GM19467 (cell line): ENCODE data around the gene APOL3.
"Not testable (repeated sequence)": the region's sequence is repeated elsewhere in the genome, so short reads cannot be mapped to it uniquely, and the experiment has no call there.

Source experiments
- ATAC-seq: cut with Tn5 transposase; IDR thresholded peaks from one replicate; pipeline ENCODE4 v1.9.1; 2021; ENCODE audit warnings: mild to moderate bottlenecking, moderate library complexity; ENCODE audit not compliant: unreplicated experiment

The APOL3 gene

DNA sequence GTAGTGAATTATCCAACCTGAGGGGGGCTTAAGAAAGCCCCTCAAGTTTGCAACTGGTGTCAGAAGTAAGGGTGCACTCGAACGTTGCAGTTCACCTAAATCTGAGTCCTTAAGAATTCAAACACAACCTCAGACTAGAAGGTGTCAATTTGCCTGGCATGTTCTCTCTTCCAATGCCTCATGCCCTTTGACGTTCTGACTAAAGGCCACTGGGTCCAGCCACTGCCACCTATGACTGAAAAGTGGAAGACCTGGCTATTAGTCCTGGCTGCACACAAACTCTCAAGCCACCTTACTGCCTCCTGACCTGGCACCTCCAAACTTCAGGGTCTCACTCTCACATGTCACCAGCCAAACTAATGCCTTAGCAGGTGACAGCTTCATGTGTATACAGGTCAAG is 33.0 kb upstream of the APOL3 start:
- no peak for ATAC-seq

DNA sequence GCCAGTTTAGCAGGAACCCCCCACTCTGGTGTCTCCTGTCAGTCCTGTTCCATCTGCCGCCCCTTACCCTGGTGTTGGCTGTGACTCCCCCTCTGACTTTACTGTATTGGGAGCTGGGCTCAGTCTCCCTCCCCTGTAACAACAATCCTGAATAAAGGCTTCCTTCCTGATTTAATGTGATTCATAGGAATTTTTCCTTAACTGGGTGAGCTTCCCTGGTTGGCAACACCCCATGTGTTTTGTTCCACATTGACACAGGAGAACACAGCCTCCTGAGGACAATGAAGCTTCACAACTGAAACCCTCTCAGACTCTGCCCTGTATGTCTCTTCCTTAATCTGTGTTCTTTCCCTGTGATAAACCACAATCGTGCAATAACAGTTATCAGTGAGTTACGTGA is 32.6 kb upstream of the APOL3 start:
- no peak for ATAC-seq

DNA sequence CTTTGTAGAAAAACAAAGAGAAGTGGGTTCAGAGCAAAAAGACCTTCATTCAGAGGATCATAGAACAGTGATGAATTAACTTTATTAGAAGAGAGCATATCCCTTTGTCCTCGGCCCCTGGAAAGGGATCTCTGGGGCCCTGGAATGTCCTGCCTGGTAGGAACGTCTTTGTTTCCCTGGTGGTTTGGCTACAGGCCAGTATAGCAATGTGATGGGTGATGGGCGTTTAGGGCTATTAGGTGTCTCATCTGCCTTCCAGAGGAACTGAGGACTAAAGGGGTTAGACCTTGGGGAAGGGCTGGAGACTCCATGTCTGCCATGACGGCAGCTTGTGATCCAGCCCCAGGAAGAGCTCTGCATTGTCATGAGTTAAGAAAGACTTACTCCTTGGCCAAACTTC is 32.0 kb upstream of the APOL3 start:
- ATAC-seq = no peak

DNA sequence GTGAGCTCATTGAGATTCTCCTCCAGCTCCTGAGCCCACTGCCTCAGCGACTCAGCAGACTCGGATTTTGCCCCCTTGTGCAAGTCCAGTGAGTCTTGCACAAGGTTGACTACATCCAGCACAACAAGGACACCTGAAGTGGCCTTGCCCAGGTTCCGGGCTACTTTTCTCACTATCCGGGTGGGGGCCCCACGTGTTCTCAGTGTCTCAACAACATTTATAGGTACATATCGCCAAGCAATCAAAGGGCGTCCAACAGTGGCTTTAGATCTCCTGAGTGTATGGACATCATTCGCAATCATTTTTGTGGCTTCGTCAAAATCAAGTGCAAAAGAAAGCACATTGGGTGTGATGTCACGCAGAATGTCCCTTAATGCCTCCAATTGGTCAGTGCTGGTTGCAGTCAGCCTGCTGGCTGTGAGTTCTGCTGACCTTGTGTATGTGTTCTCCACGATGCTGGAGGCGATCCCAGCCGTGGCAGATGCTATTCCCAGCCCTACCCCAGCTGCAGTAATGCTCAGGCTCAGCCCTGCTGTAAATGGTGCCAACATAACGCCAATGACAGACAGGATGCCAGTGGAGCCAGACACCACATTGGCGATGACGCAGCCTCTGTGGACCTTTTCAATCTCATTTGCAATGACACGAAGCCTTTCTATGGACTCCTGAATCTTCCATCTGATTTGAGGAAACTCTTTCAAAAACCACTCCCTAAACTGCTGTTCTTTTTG is 30.7 kb upstream of the APOL3 start:
- ATAC-seq = no peak

DNA sequence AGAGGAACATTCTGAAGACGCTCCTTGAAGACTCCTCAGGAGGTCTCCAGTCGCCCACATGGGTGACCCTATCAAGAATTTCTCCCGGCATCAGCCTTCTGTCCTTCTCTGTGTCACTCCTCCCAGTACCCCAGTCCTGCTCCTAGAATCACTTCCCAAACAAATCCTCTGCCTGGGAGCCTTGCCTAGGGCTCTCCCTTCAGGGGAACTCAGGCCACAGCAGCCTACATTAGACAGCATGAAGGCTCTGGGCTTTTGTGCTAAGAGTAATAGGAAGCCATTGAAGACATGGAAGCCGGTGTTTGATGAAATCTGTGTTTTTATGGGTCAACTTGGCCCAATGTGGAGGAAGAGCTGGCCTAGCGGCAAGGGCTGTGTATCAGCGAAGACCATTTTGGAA is 27.3 kb upstream of the APOL3 start:
- not testable (repeated sequence) for ATAC-seq

DNA sequence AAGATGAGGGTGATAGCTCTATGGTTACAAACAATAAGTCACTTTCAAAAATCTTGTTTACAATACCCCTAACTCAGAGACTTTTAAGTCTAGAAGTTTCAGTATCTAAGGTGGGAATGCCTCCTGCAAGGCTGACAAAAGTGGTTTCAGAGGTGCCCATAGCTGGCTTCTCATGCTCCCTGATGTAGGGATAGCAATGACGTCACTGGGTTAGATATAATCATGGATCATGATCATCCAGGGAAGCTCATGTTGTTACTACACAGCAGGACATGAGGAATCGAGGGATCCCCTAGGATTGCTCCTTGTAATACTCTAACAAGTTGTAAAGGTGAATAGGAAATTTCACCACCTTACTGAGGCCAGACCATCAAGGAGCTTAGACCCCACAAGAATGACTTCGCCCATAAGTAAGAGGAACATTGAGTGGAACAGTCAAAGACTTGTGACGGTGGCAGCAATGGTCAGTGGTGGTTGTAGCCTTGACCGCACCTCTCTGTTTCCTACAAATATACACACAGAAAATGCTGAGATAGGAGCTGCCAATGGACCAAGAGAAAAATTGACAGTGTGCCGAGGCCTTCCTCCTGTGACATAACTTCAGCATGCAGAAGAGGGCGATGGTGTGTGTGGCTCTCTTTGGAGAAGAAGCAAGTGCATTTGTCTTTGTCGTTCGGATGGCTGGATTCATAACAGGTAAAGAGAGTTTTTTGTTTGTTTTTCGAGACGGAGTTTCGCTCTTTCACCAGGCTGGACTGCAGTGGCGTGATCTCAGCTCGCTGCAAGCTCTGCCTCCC is 25.5 kb upstream of the APOL3 start:
- no peak for ATAC-seq

DNA sequence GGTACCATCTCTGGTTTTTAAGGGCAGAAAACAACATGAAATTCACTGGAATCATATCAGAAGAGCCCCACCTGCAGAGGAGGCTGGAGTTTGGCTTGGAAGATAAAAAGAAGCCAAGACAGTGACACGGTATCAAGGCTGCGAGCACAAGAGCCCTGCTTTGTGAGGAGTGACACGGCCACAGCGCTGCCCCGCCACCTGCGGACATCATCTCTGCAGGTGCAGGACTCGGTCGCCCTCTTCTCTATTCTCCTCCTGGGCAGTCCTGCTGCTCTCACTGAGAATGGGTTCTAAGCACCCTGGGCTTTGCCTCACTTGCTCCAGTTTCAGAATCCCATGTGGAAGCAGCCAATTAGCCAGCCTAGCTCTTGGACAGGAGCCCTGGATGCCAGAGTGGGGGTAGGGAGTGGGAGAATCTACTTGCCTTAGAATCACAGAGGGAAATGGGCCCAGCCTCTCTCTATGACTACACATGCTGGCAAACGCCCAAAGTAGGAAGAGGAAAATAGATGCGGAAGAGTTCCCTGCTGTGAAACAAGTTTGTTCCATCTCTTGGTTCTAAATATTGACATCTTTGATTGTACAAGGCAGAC is 24.0 kb upstream of the APOL3 start:
- ATAC-seq = no peak

DNA sequence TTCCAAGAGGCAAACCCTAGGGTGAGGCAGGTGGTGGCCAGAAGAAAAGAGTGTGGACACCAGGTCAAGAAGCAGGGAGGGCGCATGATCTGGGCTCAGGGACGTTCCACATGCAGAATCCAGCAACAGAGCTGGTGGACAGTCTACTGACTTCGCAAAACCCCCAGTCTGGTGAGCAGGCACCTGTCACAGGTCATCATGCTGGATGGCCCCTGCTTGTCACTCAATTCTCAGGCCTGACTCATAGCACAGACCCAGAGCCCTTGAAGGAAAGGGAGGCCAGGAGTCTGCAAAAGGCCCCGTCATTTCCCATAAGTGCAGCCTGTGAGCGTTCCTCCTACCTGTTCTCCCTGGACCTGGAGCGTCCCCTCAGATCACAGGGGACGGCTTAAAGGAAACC is 22.9 kb upstream of the APOL3 start:
- no peak for ATAC-seq

DNA sequence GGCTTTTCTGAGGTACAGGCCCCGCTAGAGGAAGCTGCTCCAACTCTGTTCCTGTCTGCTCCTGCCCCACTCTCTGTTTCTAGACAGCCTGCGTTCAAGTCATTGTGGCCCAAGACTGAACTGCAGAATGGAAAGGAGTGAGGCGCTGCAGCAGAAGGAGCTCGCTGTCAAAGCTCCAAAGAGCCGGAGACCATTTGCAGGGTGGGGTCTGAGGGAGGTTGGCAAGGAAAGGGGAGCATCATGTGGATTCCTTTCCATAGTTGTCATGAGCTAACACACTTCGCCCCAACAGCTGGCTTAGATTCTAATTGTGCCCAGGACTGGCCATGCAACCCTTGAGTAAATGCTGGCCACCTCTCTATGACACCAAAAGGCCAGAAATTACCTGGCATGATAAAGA is 22.3 kb upstream of the APOL3 start:
- ATAC-seq = no peak

DNA sequence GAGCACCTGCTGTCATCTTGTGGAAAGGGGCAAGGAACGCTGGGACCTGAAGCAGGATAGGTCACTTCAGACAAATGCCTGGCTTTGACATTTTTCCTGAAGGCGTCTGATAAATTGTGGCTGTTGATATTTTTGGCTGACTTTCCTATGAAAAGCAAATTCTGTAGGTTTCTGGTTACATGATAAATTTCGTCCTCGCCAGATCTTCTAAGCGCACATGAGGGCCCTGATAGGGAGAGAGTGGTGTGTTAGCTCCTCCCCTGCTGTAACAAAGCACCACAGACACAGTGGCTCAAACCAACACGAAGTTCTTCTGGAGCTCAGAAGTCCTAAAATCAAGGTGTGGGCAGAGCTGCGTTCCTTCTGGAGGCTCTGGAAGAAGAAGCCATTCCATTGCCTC is 21.5 kb upstream of the APOL3 start:
- ATAC-seq = no peak

DNA sequence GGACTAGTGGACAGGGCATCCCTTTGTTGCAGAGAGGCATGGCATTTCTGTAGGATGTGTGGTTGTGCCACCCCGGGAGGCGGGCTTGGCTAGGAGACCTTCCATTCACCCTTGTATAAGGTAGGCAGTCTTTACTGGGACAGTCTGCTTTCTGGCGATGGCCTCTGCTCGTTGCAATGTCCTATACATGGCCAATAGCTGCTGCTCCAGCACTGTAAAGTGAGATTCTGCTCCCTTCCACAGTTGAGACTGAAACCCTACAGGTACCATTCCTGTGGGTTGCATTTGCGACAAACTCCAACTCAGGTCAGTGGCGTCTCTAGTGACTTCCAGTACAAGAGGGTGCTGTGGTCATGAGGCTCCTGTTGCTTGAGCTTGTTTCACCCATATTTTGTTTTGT is 20.4 kb upstream of the APOL3 start:
- no peak for ATAC-seq

DNA sequence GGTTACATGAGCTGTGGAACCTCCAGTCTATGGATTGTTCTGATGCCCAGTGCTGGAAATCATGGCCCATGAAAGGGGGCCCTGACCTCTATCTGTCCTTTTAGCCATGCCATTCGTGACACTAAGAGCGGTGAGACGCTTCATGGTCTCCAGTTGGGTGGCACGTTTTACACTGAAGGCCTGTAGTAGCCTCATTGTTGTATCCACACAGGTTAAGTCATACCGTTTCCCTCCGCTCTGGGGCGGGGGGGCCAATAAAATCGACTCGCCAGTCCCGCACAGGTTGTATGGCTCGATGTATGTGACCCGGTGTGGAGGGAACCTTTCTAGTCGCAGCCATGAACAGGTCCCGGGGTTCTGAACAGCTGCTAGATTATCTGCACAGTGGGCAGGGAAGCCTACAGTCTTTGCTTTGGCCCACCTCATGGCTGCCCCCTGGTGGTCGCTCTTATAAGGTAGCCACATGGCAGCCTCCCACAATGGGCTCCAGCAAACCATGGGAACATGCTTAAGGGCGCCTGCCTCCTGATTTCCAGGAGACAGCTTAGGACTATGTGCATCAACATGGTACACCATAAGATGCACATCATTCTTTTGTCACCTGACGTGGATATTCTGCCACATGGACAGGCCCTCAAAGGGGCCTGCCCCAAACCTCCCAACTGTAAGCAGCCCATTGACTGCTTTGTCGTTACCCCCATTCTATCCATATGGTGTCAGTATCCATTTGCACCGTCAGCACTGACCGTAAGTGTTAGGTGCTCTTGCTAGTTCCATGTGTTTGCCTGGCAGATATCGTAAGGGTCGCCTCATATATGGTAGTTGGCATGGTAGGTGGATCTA is 19.7 kb upstream of the APOL3 start:
- ATAC-seq = no peak

DNA sequence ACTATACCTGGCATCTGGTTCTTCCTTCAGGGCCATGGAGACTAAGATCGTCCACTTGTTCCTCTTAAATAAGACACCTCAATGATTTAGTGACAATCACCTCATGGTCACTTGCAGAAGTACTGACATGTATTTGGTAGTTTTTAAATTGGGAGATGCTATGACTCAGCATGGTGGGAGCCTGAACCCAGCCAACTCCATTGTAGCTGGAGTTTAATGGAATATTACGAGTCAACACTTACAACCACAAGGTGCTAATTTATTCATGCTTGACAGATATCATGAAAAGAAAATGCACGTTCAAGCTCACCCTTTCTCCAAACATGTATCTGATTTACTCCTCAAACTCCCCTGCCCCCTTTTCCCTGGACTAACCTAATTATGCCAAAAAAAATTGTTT is 16.6 kb upstream of the APOL3 start:
- ATAC-seq = no peak

DNA sequence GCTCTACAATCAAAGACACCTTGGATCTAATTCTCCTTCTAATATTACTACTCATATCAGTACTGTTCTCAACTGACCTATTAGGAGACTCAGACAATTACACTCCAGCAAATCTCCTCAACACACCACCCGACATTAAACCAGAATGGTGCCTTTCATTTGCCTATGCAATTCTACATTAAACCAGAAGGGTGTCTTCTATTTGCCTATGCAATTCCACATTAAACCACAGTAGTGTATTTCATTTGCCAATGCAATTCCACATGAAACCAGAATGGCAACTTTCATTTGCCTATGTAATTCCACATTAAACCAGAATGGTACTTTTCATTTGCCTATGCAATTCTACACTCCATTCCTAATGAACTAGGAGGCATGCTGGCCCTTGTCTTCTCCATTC is 15.3 kb upstream of the APOL3 start:
- ATAC-seq = no peak

DNA sequence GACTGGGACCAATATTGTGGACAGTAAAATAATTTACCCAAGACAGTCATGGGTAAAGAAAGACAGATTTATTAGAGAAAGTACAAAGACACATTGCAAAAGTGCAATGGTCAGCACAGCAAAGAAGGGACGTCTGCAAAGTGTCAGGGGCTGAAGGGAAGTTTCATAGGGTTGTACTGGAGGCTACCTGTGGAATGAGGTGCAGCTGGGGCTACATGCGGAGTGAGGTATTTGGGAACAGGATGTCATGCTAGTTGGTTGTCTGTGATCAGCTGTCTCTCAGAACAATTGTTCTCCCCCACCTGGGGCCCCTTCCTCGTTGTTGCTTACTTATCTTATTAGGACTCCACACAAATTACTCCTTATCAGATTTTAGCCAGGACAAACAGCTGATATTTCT is 11.4 kb upstream of the APOL3 start:
- ATAC-seq = no peak

DNA sequence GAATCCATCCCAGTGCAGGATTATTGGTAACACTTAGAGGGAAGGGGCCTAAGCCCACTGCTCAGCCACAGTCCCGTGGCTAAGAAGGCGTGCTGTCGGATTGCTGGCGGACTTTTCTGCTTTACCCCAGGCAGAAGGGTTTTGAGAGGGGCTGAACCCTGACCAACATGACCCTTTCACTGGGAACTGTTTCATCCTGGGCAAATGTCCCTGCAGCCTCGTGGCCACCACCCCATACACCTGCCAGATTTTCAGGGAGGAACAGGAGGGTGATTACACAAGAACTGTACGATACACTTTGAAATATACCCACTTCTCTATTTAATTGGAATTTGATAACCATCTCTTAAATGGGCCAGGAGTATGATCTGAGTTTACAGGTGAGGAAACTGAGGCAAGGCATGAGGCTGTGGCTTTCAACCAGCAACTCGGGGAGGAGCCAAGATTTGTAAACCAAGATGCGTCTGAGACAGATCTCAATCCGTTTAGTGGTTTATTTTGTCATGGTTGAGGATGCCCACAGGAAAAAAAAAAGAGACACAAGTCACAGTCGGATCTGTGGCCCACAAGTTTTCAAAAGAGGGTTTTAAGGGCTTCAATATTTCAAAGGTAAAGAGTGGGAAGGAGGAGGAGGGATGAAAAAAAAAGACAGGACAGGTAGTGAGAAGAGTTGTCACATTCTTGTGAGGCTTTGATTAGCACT is 6.1 kb upstream of the APOL3 start:
- no peak for ATAC-seq

DNA sequence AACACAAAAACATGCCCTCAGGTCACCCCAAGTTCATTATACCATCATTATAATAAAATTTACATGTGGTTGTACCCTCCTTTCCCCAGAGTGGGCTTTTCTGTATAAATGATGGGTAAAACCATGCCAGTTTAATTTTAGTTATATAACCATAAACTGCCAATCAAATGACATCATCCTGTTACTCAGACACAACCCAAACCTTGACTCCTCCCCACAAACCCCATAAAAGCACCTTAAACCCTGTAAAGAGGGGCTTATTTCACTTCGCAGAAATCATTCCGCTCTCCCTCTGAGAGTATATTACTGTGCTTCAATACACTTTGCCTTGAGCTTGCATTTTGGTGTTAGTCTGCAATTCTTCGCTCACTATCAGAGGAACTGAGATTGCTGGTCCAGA is 5.5 kb upstream of the APOL3 start:
- no peak for ATAC-seq

DNA sequence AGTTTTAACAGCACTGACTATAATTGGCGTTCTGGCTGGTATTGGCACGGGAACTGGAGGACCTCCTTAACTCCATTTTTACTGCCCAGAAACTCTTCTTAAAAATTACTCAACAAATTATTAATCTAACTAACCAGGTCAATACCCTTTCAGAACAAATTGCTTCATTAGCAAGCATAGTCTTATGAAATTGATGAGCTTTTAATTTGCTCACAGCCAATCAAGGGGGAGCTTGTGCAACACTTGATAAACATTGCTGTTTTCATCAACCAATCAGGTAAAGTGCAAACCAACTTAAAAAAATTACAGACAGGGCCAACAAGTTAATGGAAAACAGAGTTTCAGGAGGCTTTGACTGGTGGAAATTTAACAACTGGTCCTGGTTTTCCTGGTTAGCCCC is 4.6 kb upstream of the APOL3 start:
- ATAC-seq = no peak

DNA sequence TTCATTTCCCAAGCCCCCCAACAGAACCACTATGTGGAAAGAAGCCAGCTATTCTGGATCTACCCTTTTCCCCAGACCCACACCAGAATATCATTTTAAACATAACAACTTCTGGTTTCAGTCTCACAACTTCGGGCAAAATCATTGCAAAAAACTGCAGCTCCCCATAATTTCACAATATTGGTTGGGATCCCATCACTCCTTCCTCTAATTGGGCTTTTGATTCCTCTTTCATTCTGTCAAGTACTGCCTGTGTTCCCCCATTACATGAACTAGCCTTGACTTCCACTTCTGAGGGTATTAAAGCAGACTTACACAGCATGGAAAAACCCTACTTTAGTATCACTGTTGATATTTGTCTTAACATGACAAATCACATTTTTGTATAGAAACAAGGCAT is 4.1 kb upstream of the APOL3 start:
- no peak for ATAC-seq

DNA sequence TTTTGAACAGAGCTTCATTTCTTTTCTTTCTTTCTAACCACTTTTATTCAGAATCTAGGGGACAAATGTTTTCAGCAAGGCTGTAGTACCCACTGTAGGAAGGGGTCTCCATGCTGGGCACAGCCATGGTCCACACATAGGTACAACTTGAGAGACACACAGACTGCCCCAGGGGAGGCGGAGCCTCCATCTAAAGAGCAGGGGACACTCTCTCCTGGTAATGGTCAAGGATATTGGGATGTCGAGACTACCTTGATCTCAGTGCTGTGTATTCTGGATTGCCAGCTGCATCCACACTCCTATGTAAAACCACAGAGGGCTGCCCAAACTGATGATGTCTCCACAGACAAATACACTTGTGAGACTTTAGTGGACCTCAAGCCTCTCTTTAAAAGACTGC is 2.9 kb upstream of the APOL3 start:
- ATAC-seq = no peak
